Measurements from ENCODE around the gene E2F6. TPM values are rescaled to one million over a fixed set of nuclear protein-coding genes. Genes with fewer than 3 reads are reported as not detected.

E2F6 gene
- polyA plus RNA-seq, 3 donors = 3.5 to 6.4 (median 3.7) TPM

DNA sequence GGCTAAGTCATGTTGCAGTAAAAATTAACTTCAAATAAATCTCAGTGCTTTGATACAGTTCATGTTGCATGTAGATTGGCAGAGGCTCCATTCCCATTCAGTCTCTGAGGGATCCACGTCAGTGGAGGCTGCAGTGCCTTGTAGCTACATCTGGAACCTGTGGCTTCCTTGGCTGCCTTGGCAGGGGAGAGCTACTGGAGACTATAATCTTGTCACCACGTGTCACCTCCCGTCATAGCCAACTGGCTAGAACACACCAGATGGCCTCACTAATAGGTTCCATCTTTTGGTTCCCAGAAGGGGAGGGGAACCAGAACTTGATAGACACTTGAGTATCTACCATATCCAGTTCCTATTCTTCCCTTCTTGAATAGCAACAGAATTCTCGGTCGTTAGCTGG lies 28.4 kb downstream of the E2F6 start:
- TF ChIP-seq, protein P1, sequence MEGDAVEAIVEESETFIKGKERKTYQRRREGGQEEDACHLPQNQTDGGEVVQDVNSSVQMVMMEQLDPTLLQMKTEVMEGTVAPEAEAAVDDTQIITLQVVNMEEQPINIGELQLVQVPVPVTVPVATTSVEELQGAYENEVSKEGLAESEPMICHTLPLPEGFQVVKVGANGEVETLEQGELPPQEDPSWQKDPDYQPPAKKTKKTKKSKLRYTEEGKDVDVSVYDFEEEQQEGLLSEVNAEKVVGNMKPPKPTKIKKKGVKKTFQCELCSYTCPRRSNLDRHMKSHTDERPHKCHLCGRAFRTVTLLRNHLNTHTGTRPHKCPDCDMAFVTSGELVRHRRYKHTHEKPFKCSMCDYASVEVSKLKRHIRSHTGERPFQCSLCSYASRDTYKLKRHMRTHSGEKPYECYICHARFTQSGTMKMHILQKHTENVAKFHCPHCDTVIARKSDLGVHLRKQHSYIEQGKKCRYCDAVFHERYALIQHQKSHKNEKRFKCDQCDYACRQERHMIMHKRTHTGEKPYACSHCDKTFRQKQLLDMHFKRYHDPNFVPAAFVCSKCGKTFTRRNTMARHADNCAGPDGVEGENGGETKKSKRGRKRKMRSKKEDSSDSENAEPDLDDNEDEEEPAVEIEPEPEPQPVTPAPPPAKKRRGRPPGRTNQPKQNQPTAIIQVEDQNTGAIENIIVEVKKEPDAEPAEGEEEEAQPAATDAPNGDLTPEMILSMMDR (IDR thresholded peaks at IDR 0.05) = no peak
- intact Hi-C loops (cut with micrococcal nuclease) = no loop called here
- H3K27ac Mint-ChIP-seq = no peak overlapping the region
- Histone ChIP-seq H3K4me2 (replicated peaks; ENCODE audit: extremely low read depth, low read length, poor library complexity, severe bottlenecking) (no peak overlapping the region), H3K4me1 (ENCODE audit: control insufficient read depth in 1 of 2, insufficient read depth in 2 of 2, low read length in 2 of 2) (no peaks in the 10 kb centered on the region), H2AFZ (ENCODE audit: insufficient read depth, low read depth, low read length, poor library complexity, severe bottlenecking) (no peak overlapping the region), H3K79me2 (ENCODE audit: insufficient read depth, low read length) (no peaks in the 10 kb centered on the region), H3K4me3 (replicated peaks in 1 of 3; ENCODE audit: low read depth in 2 of 3, low read length in 3 of 3) (no peak overlapping the region), H4K20me1 (ENCODE audit: insufficient read depth, low read length) (no peaks in the 10 kb centered on the region), H3K9me3 (replicated peaks in 1 of 2; ENCODE audit: control insufficient read depth in 1 of 2, insufficient read depth in 1 of 2, low read length in 2 of 2) (peaks cover 9 to 13% of the 10 kb centered on the region in 2 donors), H3K36me3 (replicated peaks in 1 of 2; ENCODE audit: control insufficient read depth in 1 of 2, insufficient read depth in 2 of 2, low read length in 2 of 2) (peaks cover 0 to 19% of the 10 kb centered on the region in 2 donors), H3K27ac (ENCODE audit: low read depth in 1 of 2, low read length in 2 of 2) (no peak overlapping the region), H3K9ac (ENCODE audit: insufficient read depth, low read length, poor library complexity, severe bottlenecking) (no peak overlapping the region), H3K27me3 (ENCODE audit: control insufficient read depth in 2 of 2, insufficient read depth in 2 of 2, low read length in 2 of 2) (no peaks in the 10 kb centered on the region)
- peaks cover 23% of the 10 kb centered on the region in 2 donors for H3K36me3 Mint-ChIP-seq
- 100% methylated on average over 3 of the region's 5 CpGs for WGBS (ENCODE audit: insufficient coverage)
- H3K9me3 Mint-ChIP-seq = peaks cover 11 to 15% (median 13%) of the 10 kb centered on the region in 7 donors
- H3K4me1 Mint-ChIP-seq = peaks cover 1% of the 10 kb centered on the region
- DNase-seq = no peak
- no peaks in the 10 kb centered on the region for H3K27me3 Mint-ChIP-seq (ENCODE audit: low read depth in 3 of 3)
- no peak overlapping the region for H3K4me3 Mint-ChIP-seq

DNA sequence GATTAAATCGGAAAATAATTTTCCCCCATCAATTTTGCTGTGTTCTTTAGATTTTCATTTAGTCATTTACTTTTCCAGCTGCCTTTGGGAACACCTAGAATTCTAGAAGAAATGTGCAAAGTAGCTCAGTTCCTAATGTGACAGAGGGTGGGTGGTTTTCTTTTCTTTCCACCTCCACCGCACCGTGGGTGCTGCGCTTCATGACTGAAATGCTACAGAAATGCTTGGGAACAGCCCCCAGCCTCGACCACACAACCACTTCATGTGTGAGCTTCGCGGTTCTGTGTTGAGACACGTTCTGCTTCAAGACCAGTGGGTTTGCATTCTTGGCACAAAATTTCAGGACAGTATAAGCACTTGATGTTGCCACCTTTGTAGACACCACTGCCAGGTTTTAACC lies 30.9 kb downstream of the E2F6 start:
- Histone ChIP-seq H3K4me1 (ENCODE audit: control insufficient read depth in 1 of 2, insufficient read depth in 2 of 2, low read length in 2 of 2) (no peaks in the 10 kb centered on the region), H3K36me3 (replicated peaks in 1 of 2; ENCODE audit: control insufficient read depth in 1 of 2, insufficient read depth in 2 of 2, low read length in 2 of 2) (peaks cover 0 to under 1% of the 10 kb centered on the region in 2 donors), H3K9me3 (replicated peaks in 1 of 2; ENCODE audit: control insufficient read depth in 1 of 2, insufficient read depth in 1 of 2, low read length in 2 of 2) (no peaks in the 10 kb centered on the region), H4K20me1 (ENCODE audit: insufficient read depth, low read length) (no peaks in the 10 kb centered on the region), H3K4me2 (replicated peaks; ENCODE audit: extremely low read depth, low read length, poor library complexity, severe bottlenecking) (no peak overlapping the region), H3K27ac (ENCODE audit: low read depth in 1 of 2, low read length in 2 of 2) (no peak overlapping the region), H3K79me2 (ENCODE audit: insufficient read depth, low read length) (no peaks in the 10 kb centered on the region), H3K9ac (ENCODE audit: insufficient read depth, low read length, poor library complexity, severe bottlenecking) (no peak overlapping the region), H2AFZ (ENCODE audit: insufficient read depth, low read depth, low read length, poor library complexity, severe bottlenecking) (no peak overlapping the region), H3K27me3 (ENCODE audit: control insufficient read depth in 2 of 2, insufficient read depth in 2 of 2, low read length in 2 of 2) (no peaks in the 10 kb centered on the region), H3K4me3 (replicated peaks in 1 of 3; ENCODE audit: low read depth in 2 of 3, low read length in 3 of 3) (no peak overlapping the region)
- 100% methylated on average over 7 of the region's 8 CpGs for WGBS (ENCODE audit: insufficient coverage)
- H3K4me1 Mint-ChIP-seq = peaks cover 1% of the 10 kb centered on the region
- DNase-seq = no peak
- H3K9me3 Mint-ChIP-seq = peaks cover 0 to 6% (median 0%) of the 10 kb centered on the region in 7 donors
- intact Hi-C loops (cut with micrococcal nuclease) = no loop called here
- TF ChIP-seq, protein P1 (IDR thresholded peaks at IDR 0.05) = no peak
- H3K27ac Mint-ChIP-seq = no peak overlapping the region
- H3K27me3 Mint-ChIP-seq (ENCODE audit: low read depth in 3 of 3) = no peaks in the 10 kb centered on the region
- H3K36me3 Mint-ChIP-seq = peaks cover 8% of the 10 kb centered on the region in 2 donors
- H3K4me3 Mint-ChIP-seq = no peak overlapping the region

Data from CD14-positive monocyte (primary cell).